ENCODE results near the gene ATF1.

Gene ATF1

GRCh38 chr12:50763639-50764285, at the start of gene ATF1:
Gene ATF1, plus strand, starts transcription at chr12:50764101. Its CDS starts 16,045 bp downstream, at chr12:50780146.
- no peaks in the 10 kb centered on the region for H3K9me3 ChIP-seq (ENCODE audit: control insufficient read depth, insufficient read depth, low read length)
- no peaks in the 10 kb centered on the region for H3K36me3 ChIP-seq (ENCODE audit: control insufficient read depth, insufficient read depth, low read length)
- H3K4me3 ChIP-seq (ENCODE audit: low read depth, low read length): peak within 1 kb of the TSS; percentile 96
- peaks cover 9% of the 10 kb centered on the region for H3K4me1 ChIP-seq (ENCODE audit: control insufficient read depth, insufficient read depth, low read length)
- H3K27me3 ChIP-seq (ENCODE audit: control insufficient read depth, insufficient read depth, low read length): no peaks in the 10 kb centered on the region
- peak within 1 kb of the TSS; percentile 85 for H3K9ac ChIP-seq (ENCODE audit: low read depth, low read length)

GRCh38 chr12:50715174-50715573, 48.7 kb upstream of the ATF1 start:
- H3K36me3 ChIP-seq (ENCODE audit: control insufficient read depth, insufficient read depth, low read length): peaks cover 6% of the 10 kb centered on the region
- H3K27me3 ChIP-seq (ENCODE audit: control insufficient read depth, insufficient read depth, low read length): no peaks in the 10 kb centered on the region
- H3K9ac ChIP-seq (ENCODE audit: low read depth, low read length): no peak overlapping the region

GRCh38 chr12:50718760-50719159, 45.1 kb upstream of the ATF1 start:
- no peaks in the 10 kb centered on the region for H3K4me1 ChIP-seq (ENCODE audit: control insufficient read depth, insufficient read depth, low read length)
- H3K9ac ChIP-seq (ENCODE audit: low read depth, low read length): no peak overlapping the region
- H3K27me3 ChIP-seq (ENCODE audit: control insufficient read depth, insufficient read depth, low read length): no peaks in the 10 kb centered on the region
- no peaks in the 10 kb centered on the region for H3K9me3 ChIP-seq (ENCODE audit: control insufficient read depth, insufficient read depth, low read length)
- H3K4me3 ChIP-seq (ENCODE audit: low read depth, low read length): no peak overlapping the region
- H3K36me3 ChIP-seq (ENCODE audit: control insufficient read depth, insufficient read depth, low read length): peaks cover 6% of the 10 kb centered on the region

More at GRCh38 chr12:50715174-50715573, 48.7 kb upstream of the ATF1 start:
- H3K4me3 ChIP-seq (ENCODE audit: low read depth, low read length): no peak overlapping the region
- H3K9me3 ChIP-seq (ENCODE audit: control insufficient read depth, insufficient read depth, low read length): no peaks in the 10 kb centered on the region
- H3K4me1 ChIP-seq (ENCODE audit: control insufficient read depth, insufficient read depth, low read length): no peaks in the 10 kb centered on the region

GRCh38 chr12:50720085-50720484, 43.8 kb upstream of the ATF1 start:
- no peaks in the 10 kb centered on the region for H3K9me3 ChIP-seq (ENCODE audit: control insufficient read depth, insufficient read depth, low read length)
- H3K36me3 ChIP-seq (ENCODE audit: control insufficient read depth, insufficient read depth, low read length): peaks cover 10% of the 10 kb centered on the region

GRCh38 chr12:50720501-50720900, 43.4 kb upstream of the ATF1 start:
- Histone ChIP-seq H3K9ac (ENCODE audit: low read depth, low read length) (no peak overlapping the region), H3K4me1 (ENCODE audit: control insufficient read depth, insufficient read depth, low read length) (no peaks in the 10 kb centered on the region), H3K9me3 (ENCODE audit: control insufficient read depth, insufficient read depth, low read length) (no peaks in the 10 kb centered on the region), H3K36me3 (ENCODE audit: control insufficient read depth, insufficient read depth, low read length) (peaks cover 10% of the 10 kb centered on the region), H3K27me3 (ENCODE audit: control insufficient read depth, insufficient read depth, low read length) (no peaks in the 10 kb centered on the region), H3K4me3 (ENCODE audit: low read depth, low read length) (no peak overlapping the region)

More at GRCh38 chr12:50720085-50720484, 43.8 kb upstream of the ATF1 start:
- no peak overlapping the region for H3K9ac ChIP-seq (ENCODE audit: low read depth, low read length)
- no peak overlapping the region for H3K4me3 ChIP-seq (ENCODE audit: low read depth, low read length)
- no peaks in the 10 kb centered on the region for H3K27me3 ChIP-seq (ENCODE audit: control insufficient read depth, insufficient read depth, low read length)
- no peaks in the 10 kb centered on the region for H3K4me1 ChIP-seq (ENCODE audit: control insufficient read depth, insufficient read depth, low read length)

GRCh38 chr12:50723865-50724264, 40.0 kb upstream of the ATF1 start:
- Histone ChIP-seq H3K9me3 (ENCODE audit: control insufficient read depth, insufficient read depth, low read length) (no peaks in the 10 kb centered on the region), H3K36me3 (ENCODE audit: control insufficient read depth, insufficient read depth, low read length) (peaks cover 13% of the 10 kb centered on the region), H3K27me3 (ENCODE audit: control insufficient read depth, insufficient read depth, low read length) (no peaks in the 10 kb centered on the region), H3K4me1 (ENCODE audit: control insufficient read depth, insufficient read depth, low read length) (no peaks in the 10 kb centered on the region), H3K9ac (ENCODE audit: low read depth, low read length) (no peak overlapping the region), H3K4me3 (ENCODE audit: low read depth, low read length) (no peak overlapping the region)

- H3K27me3 ChIP-seq (ENCODE audit: control insufficient read depth, insufficient read depth, low read length): no peaks in the 10 kb centered on the region
- no peaks in the 10 kb centered on the region for H3K9me3 ChIP-seq (ENCODE audit: control insufficient read depth, insufficient read depth, low read length)
- no peaks in the 10 kb centered on the region for H3K4me1 ChIP-seq (ENCODE audit: control insufficient read depth, insufficient read depth, low read length)
- peaks cover 17% of the 10 kb centered on the region for H3K36me3 ChIP-seq (ENCODE audit: control insufficient read depth, insufficient read depth, low read length)
- H3K9ac ChIP-seq (ENCODE audit: low read depth, low read length): no peak overlapping the region
- no peak overlapping the region for H3K4me3 ChIP-seq (ENCODE audit: low read depth, low read length)
Observed at GRCh38 chr12:50725011-50725942, 38.6 kb upstream of the ATF1 start.

GRCh38 chr12:50727466-50727865, 36.4 kb upstream of the ATF1 start:
- Histone ChIP-seq H3K4me1 (ENCODE audit: control insufficient read depth, insufficient read depth, low read length) (no peaks in the 10 kb centered on the region), H3K9ac (ENCODE audit: low read depth, low read length) (no peak overlapping the region), H3K27me3 (ENCODE audit: control insufficient read depth, insufficient read depth, low read length) (no peaks in the 10 kb centered on the region), H3K4me3 (ENCODE audit: low read depth, low read length) (no peak overlapping the region), H3K9me3 (ENCODE audit: control insufficient read depth, insufficient read depth, low read length) (no peaks in the 10 kb centered on the region), H3K36me3 (ENCODE audit: control insufficient read depth, insufficient read depth, low read length) (peaks cover 24% of the 10 kb centered on the region)

- Histone ChIP-seq H3K4me1 (ENCODE audit: control insufficient read depth, insufficient read depth, low read length) (no peaks in the 10 kb centered on the region), H3K36me3 (ENCODE audit: control insufficient read depth, insufficient read depth, low read length) (peaks cover 24% of the 10 kb centered on the region), H3K4me3 (ENCODE audit: low read depth, low read length) (no peak overlapping the region)
Observed at GRCh38 chr12:50728417-50728816, 35.5 kb upstream of the ATF1 start.

GRCh38 chr12:50728841-50729240, 35.1 kb upstream of the ATF1 start:
- no peaks in the 10 kb centered on the region for H3K4me1 ChIP-seq (ENCODE audit: control insufficient read depth, insufficient read depth, low read length)
- H3K4me3 ChIP-seq (ENCODE audit: low read depth, low read length): no peak overlapping the region
- peaks cover 24% of the 10 kb centered on the region for H3K36me3 ChIP-seq (ENCODE audit: control insufficient read depth, insufficient read depth, low read length)
- no peaks in the 10 kb centered on the region for H3K27me3 ChIP-seq (ENCODE audit: control insufficient read depth, insufficient read depth, low read length)
- no peaks in the 10 kb centered on the region for H3K9me3 ChIP-seq (ENCODE audit: control insufficient read depth, insufficient read depth, low read length)
- H3K9ac ChIP-seq (ENCODE audit: low read depth, low read length): no peak overlapping the region

More at GRCh38 chr12:50728417-50728816, 35.5 kb upstream of the ATF1 start:
- H3K27me3 ChIP-seq (ENCODE audit: control insufficient read depth, insufficient read depth, low read length): no peaks in the 10 kb centered on the region
- H3K9ac ChIP-seq (ENCODE audit: low read depth, low read length): no peak overlapping the region
- no peaks in the 10 kb centered on the region for H3K9me3 ChIP-seq (ENCODE audit: control insufficient read depth, insufficient read depth, low read length)

GRCh38 chr12:50732591-50732990, 31.3 kb upstream of the ATF1 start:
- Histone ChIP-seq H3K4me1 (ENCODE audit: control insufficient read depth, insufficient read depth, low read length) (no peaks in the 10 kb centered on the region), H3K9me3 (ENCODE audit: control insufficient read depth, insufficient read depth, low read length) (no peaks in the 10 kb centered on the region), H3K9ac (ENCODE audit: low read depth, low read length) (no peak overlapping the region), H3K4me3 (ENCODE audit: low read depth, low read length) (no peak overlapping the region), H3K36me3 (ENCODE audit: control insufficient read depth, insufficient read depth, low read length) (peaks cover 23% of the 10 kb centered on the region), H3K27me3 (ENCODE audit: control insufficient read depth, insufficient read depth, low read length) (no peaks in the 10 kb centered on the region)

- Histone ChIP-seq H3K36me3 (ENCODE audit: control insufficient read depth, insufficient read depth, low read length) (peaks cover 20% of the 10 kb centered on the region), H3K4me1 (ENCODE audit: control insufficient read depth, insufficient read depth, low read length) (no peaks in the 10 kb centered on the region), H3K27me3 (ENCODE audit: control insufficient read depth, insufficient read depth, low read length) (no peaks in the 10 kb centered on the region), H3K9me3 (ENCODE audit: control insufficient read depth, insufficient read depth, low read length) (no peaks in the 10 kb centered on the region), H3K9ac (ENCODE audit: low read depth, low read length) (no peak overlapping the region), H3K4me3 (ENCODE audit: low read depth, low read length) (no peak overlapping the region)
Observed at GRCh38 chr12:50733706-50734105, 30.2 kb upstream of the ATF1 start.
